WTC11 (cell line): Measurements from ENCODE around the gene SESTD1. TPM values are rescaled to one million over a fixed set of nuclear protein-coding genes. Genes with fewer than 3 reads are reported as not detected.
"Not testable (repeated sequence)": the region's sequence is repeated elsewhere in the genome, so short reads cannot be mapped to it uniquely, and the experiment has no call there.

Experiments
- ATAC-seq: fragments of 200-7000 bp; cut with Tn5 transposase; 2 replicates; pipeline ENCODE4 v1.10.0; 2021; ENCODE audit warnings: mild to moderate bottlenecking, moderate library complexity
- CTCF ChIA-PET: fragments of 300-600 bp; sonication (Branson Sonifier 250); formaldehyde crosslinking; loops from one replicate; lab custom pipeline; 2021; ENCODE audit warnings: antibody characterized with exemption; lab: Charles Lee
- POLR2A ChIA-PET: fragments of 350-600 bp; sonication (Branson Sonifier 250); formaldehyde crosslinking; loops from one replicate; lab custom pipeline; 2021; ENCODE audit warnings: antibody characterized with exemption; lab: Charles Lee
- DNase-seq: peaks from one replicate; pipeline ENCODE4 v3.0.0; 2021; ENCODE audit warnings: low spot score
- H3K27ac Mint-ChIP-seq: 2 replicates; pipeline ENCODE4 v1.8.0; 2021; ENCODE audit warnings: mixed read lengths
- H3K27me3 Mint-ChIP-seq: 2 replicates; pipeline ENCODE4 v1.8.0; 2021; ENCODE audit warnings: low read depth, mild to moderate bottlenecking, moderate library complexity, mixed read lengths
- H3K36me3 Mint-ChIP-seq: 2 replicates; pipeline ENCODE4 v1.8.0; 2021; ENCODE audit warnings: mixed read lengths
- H3K4me1 Mint-ChIP-seq: 2 replicates; pipeline ENCODE4 v1.8.0; 2022; ENCODE audit warnings: mixed read lengths
- H3K4me3 Mint-ChIP-seq: 2 replicates; pipeline ENCODE4 v1.8.0; 2021; ENCODE audit warnings: mild to moderate bottlenecking, moderate library complexity, mixed read lengths
- H3K9me3 Mint-ChIP-seq: 2 replicates; pipeline ENCODE4 v1.8.0; 2021; ENCODE audit warnings: mixed read lengths
- ATF2 ChIP-seq: sonication (generic); formaldehyde crosslinking; IDR thresholded peaks from 2 replicates; pipeline ENCODE4 v1.8.1; 2022; ENCODE audit warnings: low read depth, missing genetic modification reagents, borderline replicate concordance
- FOXP1 ChIP-seq: sonication (generic); formaldehyde crosslinking; IDR thresholded peaks from 2 replicates; pipeline ENCODE4 v1.8.0; 2022; ENCODE audit warnings: missing genetic modification reagents, mild to moderate bottlenecking, moderate library complexity, borderline replicate concordance
- FOXP4 ChIP-seq: sonication (generic); formaldehyde crosslinking; IDR thresholded peaks from 2 replicates; pipeline ENCODE4 v1.8.0; 2022; ENCODE audit warnings: mild to moderate bottlenecking, missing genetic modification reagents
- NR3C1 ChIP-seq: sonication (generic); formaldehyde crosslinking; conservative IDR thresholded peaks from 2 replicates; pipeline ENCODE4 v1.8.1; 2023; ENCODE audit warnings: low read depth, mild to moderate bottlenecking, missing genetic modification reagents
- STAT6 ChIP-seq: sonication (generic); formaldehyde crosslinking; conservative IDR thresholded peaks from 2 replicates; pipeline ENCODE4 v1.8.1; 2023; ENCODE audit warnings: mild to moderate bottlenecking, low read depth, missing genetic modification reagents, moderate library complexity
- TCF7 ChIP-seq: sonication (generic); formaldehyde crosslinking; IDR thresholded peaks from 2 replicates; pipeline ENCODE4 v1.8.0; 2022; ENCODE audit warnings: mild to moderate bottlenecking, low read depth, missing genetic modification reagents, moderate library complexity
- ZMAT4 ChIP-seq: fragments of 250-450 bp; sonication (Bioruptor Pico); IDR thresholded peaks from 2 replicates; pipeline ENCODE4 v1.9.0; 2021; ENCODE audit warnings: mild to moderate bottlenecking
- ZNF232 ChIP-seq: sonication (generic); formaldehyde crosslinking; IDR thresholded peaks from 2 replicates; pipeline ENCODE4 v1.8.0; 2022; ENCODE audit warnings: mild to moderate bottlenecking, missing genetic modification reagents
- ZNF281 ChIP-seq: sonication (generic); formaldehyde crosslinking; IDR thresholded peaks from 2 replicates; pipeline ENCODE4 v1.8.0; 2023; ENCODE audit warnings: mild to moderate bottlenecking, missing genetic modification reagents
- total RNA-seq: library from RNA; stranded (reverse); gene quantifications from 3 replicates; pipeline ENCODE4 v1.2.3, GENCODE V29; 2021
- TF ChIP-seq, protein P1 (sequence below): fragments of 250-450 bp; sonication (Bioruptor Pico); IDR thresholded peaks from 2 replicates; pipeline ENCODE4 v1.9.0; 2021; ENCODE audit warnings: moderate library complexity, mild to moderate bottlenecking, inconsistent platforms, borderline replicate concordance
- TF ChIP-seq, protein P2 (sequence below): sonication (generic); formaldehyde crosslinking; IDR thresholded peaks from 2 replicates; pipeline ENCODE4 v1.8.0; 2023; ENCODE audit warnings: missing genetic modification reagents, mild to moderate bottlenecking, borderline replicate concordance

The SESTD1 gene
- total RNA-seq, 1 experiment from 2014 or later, result 59.9 TPM

GRCh38 chr2:179247318-179248023, 17.2 kb downstream of the SESTD1 start:
- peaks cover 19% of the 10 kb centered on the region for H3K9me3 Mint-ChIP-seq
- ChIA-PET POLR2A (interaction anchor here (0.7 kb wide), 1 partner anchor 52 kb away, joined by 4 read pairs; no protein-coding TSS in a partner anchor), CTCF (no interaction called here)
- DNase-seq (no peak), ATAC-seq (peak; percentile 72)
- TF ChIP-seq STAT6 (CRISPR knock-in tag) (no peak), ZNF281 (CRISPR knock-in tag) (no peak), FOXP1 (no peak), NR3C1 (CRISPR knock-in tag) (no peak), FOXP4 (CRISPR knock-in tag) (no peak), TCF7 (CRISPR knock-in tag) (no peak), ZNF232 (CRISPR knock-in tag) (no peak)
- TF ChIP-seq, protein P1, sequence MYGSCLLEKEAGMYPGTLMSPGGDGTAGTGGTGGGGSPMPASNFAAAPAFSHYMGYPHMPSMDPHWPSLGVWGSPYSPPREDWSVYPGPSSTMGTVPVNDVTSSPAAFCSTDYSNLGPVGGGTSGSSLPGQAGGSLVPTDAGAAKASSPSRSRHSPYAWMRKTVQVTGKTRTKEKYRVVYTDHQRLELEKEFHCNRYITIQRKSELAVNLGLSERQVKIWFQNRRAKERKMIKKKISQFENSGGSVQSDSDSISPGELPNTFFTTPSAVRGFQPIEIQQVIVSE (CRISPR knock-in tag), result no peak
- H3K27ac Mint-ChIP-seq, result no peak overlapping the region
- no peak overlapping the region for H3K4me3 Mint-ChIP-seq
- H3K27me3 Mint-ChIP-seq, result no peaks in the 10 kb centered on the region
- H3K36me3 Mint-ChIP-seq, result peaks cover 12% of the 10 kb centered on the region
- H3K4me1 Mint-ChIP-seq, result peaks cover 9% of the 10 kb centered on the region

DNA sequence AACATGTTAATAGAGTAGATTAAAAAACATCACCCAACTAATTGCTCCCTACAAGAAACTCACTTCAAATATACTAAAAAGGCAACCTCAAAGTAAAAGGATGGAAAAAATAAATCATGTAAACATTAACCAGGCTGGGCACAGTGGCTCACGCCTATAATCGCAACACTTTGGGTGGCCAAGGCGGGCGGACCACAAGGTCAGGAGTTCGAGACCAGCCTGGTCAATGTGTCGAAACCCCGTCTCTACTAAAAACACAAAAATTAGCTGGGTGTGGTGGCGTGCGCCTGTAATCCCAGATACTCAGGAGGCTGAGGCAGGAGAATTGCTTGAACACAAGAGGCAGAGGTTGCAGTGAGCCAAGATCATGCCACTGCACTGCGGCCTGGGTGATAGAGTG, 18.8 kb downstream of the SESTD1 start:
- H3K27ac Mint-ChIP-seq, CTCF ChIA-PET, H3K4me3 Mint-ChIP-seq: not testable (repeated sequence)

GRCh38 chr2:179243046-179243445, 21.6 kb downstream of the SESTD1 start:
- H3K27ac Mint-ChIP-seq, result no peak overlapping the region
- H3K36me3 Mint-ChIP-seq, result peaks cover 6% of the 10 kb centered on the region
- CTCF ChIA-PET, result no interaction called here
- H3K4me3 Mint-ChIP-seq, result no peak overlapping the region
- H3K27me3 Mint-ChIP-seq, result no peaks in the 10 kb centered on the region
- TF ChIP-seq, protein P2, sequence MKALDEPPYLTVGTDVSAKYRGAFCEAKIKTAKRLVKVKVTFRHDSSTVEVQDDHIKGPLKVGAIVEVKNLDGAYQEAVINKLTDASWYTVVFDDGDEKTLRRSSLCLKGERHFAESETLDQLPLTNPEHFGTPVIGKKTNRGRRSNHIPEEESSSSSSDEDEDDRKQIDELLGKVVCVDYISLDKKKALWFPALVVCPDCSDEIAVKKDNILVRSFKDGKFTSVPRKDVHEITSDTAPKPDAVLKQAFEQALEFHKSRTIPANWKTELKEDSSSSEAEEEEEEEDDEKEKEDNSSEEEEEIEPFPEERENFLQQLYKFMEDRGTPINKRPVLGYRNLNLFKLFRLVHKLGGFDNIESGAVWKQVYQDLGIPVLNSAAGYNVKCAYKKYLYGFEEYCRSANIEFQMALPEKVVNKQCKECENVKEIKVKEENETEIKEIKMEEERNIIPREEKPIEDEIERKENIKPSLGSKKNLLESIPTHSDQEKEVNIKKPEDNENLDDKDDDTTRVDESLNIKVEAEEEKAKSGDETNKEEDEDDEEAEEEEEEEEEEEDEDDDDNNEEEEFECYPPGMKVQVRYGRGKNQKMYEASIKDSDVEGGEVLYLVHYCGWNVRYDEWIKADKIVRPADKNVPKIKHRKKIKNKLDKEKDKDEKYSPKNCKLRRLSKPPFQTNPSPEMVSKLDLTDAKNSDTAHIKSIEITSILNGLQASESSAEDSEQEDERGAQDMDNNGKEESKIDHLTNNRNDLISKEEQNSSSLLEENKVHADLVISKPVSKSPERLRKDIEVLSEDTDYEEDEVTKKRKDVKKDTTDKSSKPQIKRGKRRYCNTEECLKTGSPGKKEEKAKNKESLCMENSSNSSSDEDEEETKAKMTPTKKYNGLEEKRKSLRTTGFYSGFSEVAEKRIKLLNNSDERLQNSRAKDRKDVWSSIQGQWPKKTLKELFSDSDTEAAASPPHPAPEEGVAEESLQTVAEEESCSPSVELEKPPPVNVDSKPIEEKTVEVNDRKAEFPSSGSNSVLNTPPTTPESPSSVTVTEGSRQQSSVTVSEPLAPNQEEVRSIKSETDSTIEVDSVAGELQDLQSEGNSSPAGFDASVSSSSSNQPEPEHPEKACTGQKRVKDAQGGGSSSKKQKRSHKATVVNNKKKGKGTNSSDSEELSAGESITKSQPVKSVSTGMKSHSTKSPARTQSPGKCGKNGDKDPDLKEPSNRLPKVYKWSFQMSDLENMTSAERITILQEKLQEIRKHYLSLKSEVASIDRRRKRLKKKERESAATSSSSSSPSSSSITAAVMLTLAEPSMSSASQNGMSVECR (CRISPR knock-in tag), result no peak
- no peak for TF ChIP-seq ZMAT4 (CRISPR knock-in tag)
- TF ChIP-seq ATF2 (CRISPR knock-in tag), result no peak
- ATAC-seq (no peak), DNase-seq (no peak)
- H3K4me1 Mint-ChIP-seq, result peaks cover 27% of the 10 kb centered on the region
- POLR2A ChIA-PET, result no interaction called here
- peaks cover 16% of the 10 kb centered on the region for H3K9me3 Mint-ChIP-seq

More for the DNA sequence above, 18.8 kb downstream of the SESTD1 start:
- Mint-ChIP-seq H3K36me3 (peaks cover 12% of the 10 kb centered on the region), H3K9me3 (peaks cover 19% of the 10 kb centered on the region)
- ATAC-seq, H3K27me3 Mint-ChIP-seq, H3K4me1 Mint-ChIP-seq, POLR2A ChIA-PET, DNase-seq: not testable (repeated sequence)
